HepG2 (cell line): Measurements from ENCODE around the gene PPP1R9B. TPM values are rescaled to one million over a fixed set of nuclear protein-coding genes. Genes with fewer than 3 reads are reported as not detected.

Experiments
- DNMT3B ChIP-seq: conservative IDR thresholded peaks from 2 replicates; pipeline ENCODE4 v1.6.1; 2016; ENCODE audit warnings: missing biosample characterization, control low read depth
- JUND ChIP-seq: sonication (generic); formaldehyde crosslinking; IDR thresholded peaks from 2 replicates; pipeline ENCODE4 v1.8.0; 2022; ENCODE audit warnings: mild to moderate bottlenecking, missing genetic modification reagents
- KDM2A ChIP-seq: sonication (generic); formaldehyde crosslinking; IDR thresholded peaks from 2 replicates; pipeline ENCODE4 v1.4.0; 2020; ENCODE audit warnings: low read depth, missing genetic modification reagents, borderline replicate concordance
- KLF16 ChIP-seq, 2 experiments: sonication (generic) in 1 of 2; formaldehyde crosslinking in 1 of 2; IDR thresholded peaks; 2 replicates each; pipeline versions ENCODE4 v1.6.1 to v1.8.0; 2016 to 2023; ENCODE audit warnings: missing genetic modification reagents in 2 of 2, missing compliant biosample characterization in 1 of 2
- MTA1 ChIP-seq: sonication (generic); formaldehyde crosslinking; IDR thresholded peaks from 2 replicates; pipeline ENCODE4 v1.4.0; 2020; ENCODE audit warnings: missing genetic modification reagents, mild to moderate bottlenecking, borderline replicate concordance
- NR2F2 ChIP-seq: IDR thresholded peaks from 2 replicates; pipeline ENCODE4 v1.6.1; 2012; ENCODE audit warnings: low read depth, inconsistent platforms, borderline replicate concordance
- RXRA ChIP-seq: sonication (generic); formaldehyde crosslinking; IDR thresholded peaks from 2 replicates; pipeline ENCODE4 v1.5.1; 2020; ENCODE audit warnings: missing genetic modification reagents
- SOX13 ChIP-seq, 3 experiments: fragments of 450-650 bp in 1 of 3; sonication (generic) in 1 of 3; formaldehyde crosslinking in 1 of 3; IDR thresholded peaks in 2 of 3; conservative IDR thresholded peaks in 1 of 3; 2 replicates each; pipeline versions ENCODE4 v1.5.0 to v1.6.1; 2016 to 2020; ENCODE audit warnings: antibody characterized with exemption in 1 of 3, mild to moderate bottlenecking in 1 of 3, missing compliant biosample characterization in 1 of 3, missing genetic modification reagents in 1 of 3, moderate library complexity in 1 of 3
- TBX3 ChIP-seq: fragments of 450-650 bp; IDR thresholded peaks from 2 replicates; pipeline ENCODE4 v1.6.1; 2017; ENCODE audit warnings: antibody characterized with exemption, mild to moderate bottlenecking, inconsistent platforms, borderline replicate concordance
- ZFY ChIP-seq: sonication (generic); formaldehyde crosslinking; IDR thresholded peaks from 2 replicates; pipeline ENCODE4 v1.4.0; 2020; ENCODE audit warnings: missing genetic modification reagents
- ZNF569 ChIP-seq: sonication (generic); formaldehyde crosslinking; IDR thresholded peaks from 2 replicates; pipeline ENCODE4 v1.5.0; 2020; ENCODE audit warnings: mild to moderate bottlenecking, missing genetic modification reagents, moderate library complexity, borderline replicate concordance
- ZSCAN25 ChIP-seq: sonication (generic); formaldehyde crosslinking; IDR thresholded peaks from 2 replicates; pipeline ENCODE4 v1.8.0; 2022; ENCODE audit warnings: mild to moderate bottlenecking, missing genetic modification reagents
- ZSCAN31 ChIP-seq: sonication (generic); formaldehyde crosslinking; IDR thresholded peaks from 2 replicates; pipeline ENCODE4 v1.5.0; 2020; ENCODE audit warnings: low read depth, mild to moderate bottlenecking, missing genetic modification reagents
- polyA plus RNA-seq, 8 experiments: library from polyadenylated mRNA; depleted of rRNA in 3 of 8; stranded (reverse) in 7 of 8; unstranded in 1 of 8; fragments of >200 nt; fragmentation: Illumina TruSeq in 4 of 8; extraction: Trizol in 4 of 8; gene quantifications; 2 replicates each; pipeline versions ENCODE4 v1.2.1 to v1.2.3, GENCODE V29; 2011 to 2016; ENCODE audit warnings: low read depth in 4 of 8, missing spikeins in 1 of 8, mixed read lengths in 1 of 8; ENCODE audit not compliant: insufficient read depth in 1 of 8
- total RNA-seq, 5 experiments: library from RNA; depleted of rRNA; stranded (reverse); fragments of >200 nt; fragmentation: Illumina TruSeq; extraction: Trizol; gene quantifications; 2 replicates each; pipeline ENCODE4 v1.2.3, GENCODE V29; 2016; ENCODE audit warnings: low read depth in 1 of 5
- TF ChIP-seq, protein P1 (sequence below): sonication (generic); formaldehyde crosslinking; IDR thresholded peaks from 2 replicates; pipeline ENCODE4 v1.5.1; 2020; ENCODE audit warnings: mild to moderate bottlenecking, missing genetic modification reagents, borderline replicate concordance
- TF ChIP-seq, protein P2 (sequence below): IDR thresholded peaks from 2 replicates; pipeline ENCODE4 v1.6.1; 2016; ENCODE audit warnings: missing genetic modification reagents, missing compliant biosample characterization
- TF ChIP-seq, protein P3 (sequence below): IDR thresholded peaks from 2 replicates; pipeline ENCODE4 v1.6.1; 2016; ENCODE audit warnings: mild to moderate bottlenecking
- TF ChIP-seq, protein P4 (sequence below): sonication (generic); formaldehyde crosslinking; IDR thresholded peaks from 2 replicates; pipeline ENCODE4 v1.5.0; 2020; ENCODE audit warnings: missing genetic modification reagents
- TF ChIP-seq, protein P5 (sequence below): sonication (generic); formaldehyde crosslinking; IDR thresholded peaks from 2 replicates; pipeline ENCODE4 v1.4.0; 2020; ENCODE audit warnings: missing genetic modification reagents

Gene PPP1R9B
- total and polyA plus RNA-seq, 2 of the 13 experiments (the other 11 are each of a cell fraction or from before 2014, with no cell fraction given): 9.4 to 15.8 TPM

DNA sequence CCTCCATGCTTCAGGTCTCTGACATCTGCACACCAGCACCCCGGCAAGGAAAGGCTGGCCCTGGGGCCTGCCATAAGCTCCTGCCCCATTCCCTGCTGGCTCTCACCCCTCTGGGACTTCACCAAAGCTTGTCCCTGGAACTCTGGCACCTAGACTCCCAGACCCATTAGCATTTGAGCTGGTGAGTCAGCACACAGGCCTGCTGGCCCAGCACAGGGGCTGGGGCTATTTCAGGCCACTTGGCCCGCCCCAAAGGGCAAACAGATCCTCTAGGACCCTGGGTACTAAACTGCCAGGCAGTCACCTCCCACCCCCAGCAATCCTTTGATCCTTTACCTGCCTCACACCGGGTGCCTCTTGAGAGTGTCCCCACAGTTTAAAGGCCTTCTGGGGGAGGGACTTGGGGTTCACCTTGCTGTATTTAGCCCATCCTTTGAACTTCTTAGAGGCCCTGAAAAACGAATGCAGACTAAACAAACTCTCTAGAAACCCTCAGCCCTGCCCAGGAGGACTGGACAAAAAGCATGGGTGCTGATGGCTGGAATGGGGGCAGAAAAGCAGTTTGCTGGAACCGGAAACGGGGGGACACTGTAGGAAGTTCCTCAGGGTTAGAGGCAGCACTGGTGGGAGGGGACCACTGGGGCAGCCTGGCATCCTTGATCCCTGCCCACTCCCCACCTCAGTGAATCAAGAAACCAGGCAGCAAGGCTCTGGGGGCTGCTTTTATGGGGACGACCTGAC, 17.3 kb downstream of the PPP1R9B start (continued):
- TF ChIP-seq, protein P1, sequence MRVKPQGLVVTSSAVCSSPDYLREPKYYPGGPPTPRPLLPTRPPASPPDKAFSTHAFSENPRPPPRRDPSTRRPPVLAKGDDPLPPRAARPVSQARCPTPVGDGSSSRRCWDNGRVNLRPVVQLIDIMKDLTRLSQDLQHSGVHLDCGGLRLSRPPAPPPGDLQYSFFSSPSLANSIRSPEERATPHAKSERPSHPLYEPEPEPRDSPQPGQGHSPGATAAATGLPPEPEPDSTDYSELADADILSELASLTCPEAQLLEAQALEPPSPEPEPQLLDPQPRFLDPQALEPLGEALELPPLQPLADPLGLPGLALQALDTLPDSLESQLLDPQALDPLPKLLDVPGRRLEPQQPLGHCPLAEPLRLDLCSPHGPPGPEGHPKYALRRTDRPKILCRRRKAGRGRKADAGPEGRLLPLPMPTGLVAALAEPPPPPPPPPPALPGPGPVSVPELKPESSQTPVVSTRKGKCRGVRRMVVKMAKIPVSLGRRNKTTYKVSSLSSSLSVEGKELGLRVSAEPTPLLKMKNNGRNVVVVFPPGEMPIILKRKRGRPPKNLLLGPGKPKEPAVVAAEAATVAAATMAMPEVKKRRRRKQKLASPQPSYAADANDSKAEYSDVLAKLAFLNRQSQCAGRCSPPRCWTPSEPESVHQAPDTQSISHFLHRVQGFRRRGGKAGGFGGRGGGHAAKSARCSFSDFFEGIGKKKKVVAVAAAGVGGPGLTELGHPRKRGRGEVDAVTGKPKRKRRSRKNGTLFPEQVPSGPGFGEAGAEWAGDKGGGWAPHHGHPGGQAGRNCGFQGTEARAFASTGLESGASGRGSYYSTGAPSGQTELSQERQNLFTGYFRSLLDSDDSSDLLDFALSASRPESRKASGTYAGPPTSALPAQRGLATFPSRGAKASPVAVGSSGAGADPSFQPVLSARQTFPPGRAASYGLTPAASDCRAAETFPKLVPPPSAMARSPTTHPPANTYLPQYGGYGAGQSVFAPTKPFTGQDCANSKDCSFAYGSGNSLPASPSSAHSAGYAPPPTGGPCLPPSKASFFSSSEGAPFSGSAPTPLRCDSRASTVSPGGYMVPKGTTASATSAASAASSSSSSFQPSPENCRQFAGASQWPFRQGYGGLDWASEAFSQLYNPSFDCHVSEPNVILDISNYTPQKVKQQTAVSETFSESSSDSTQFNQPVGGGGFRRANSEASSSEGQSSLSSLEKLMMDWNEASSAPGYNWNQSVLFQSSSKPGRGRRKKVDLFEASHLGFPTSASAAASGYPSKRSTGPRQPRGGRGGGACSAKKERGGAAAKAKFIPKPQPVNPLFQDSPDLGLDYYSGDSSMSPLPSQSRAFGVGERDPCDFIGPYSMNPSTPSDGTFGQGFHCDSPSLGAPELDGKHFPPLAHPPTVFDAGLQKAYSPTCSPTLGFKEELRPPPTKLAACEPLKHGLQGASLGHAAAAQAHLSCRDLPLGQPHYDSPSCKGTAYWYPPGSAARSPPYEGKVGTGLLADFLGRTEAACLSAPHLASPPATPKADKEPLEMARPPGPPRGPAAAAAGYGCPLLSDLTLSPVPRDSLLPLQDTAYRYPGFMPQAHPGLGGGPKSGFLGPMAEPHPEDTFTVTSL: peak; percentile 48; the same call in 1 of the 2 replicates
- TF ChIP-seq SOX13 (IDR thresholded peaks at IDR 0.05): no peak
- peak in 1 of 2 experiments; percentile 29; a peak in 1 of 4 replicates for TF ChIP-seq SOX13 (CRISPR knock-in tag; conservative IDR thresholded peaks at IDR 0.05 in 1 of 2, IDR thresholded peaks at IDR 0.05 in 1 of 2)
- peak; percentile 61; the same call in 1 of the 2 replicates for TF ChIP-seq DNMT3B (CRISPR knock-in tag)
- TF ChIP-seq KLF16 (CRISPR knock-in tag; IDR thresholded peaks at IDR 0.05): no peak
- TF ChIP-seq, protein P2, sequence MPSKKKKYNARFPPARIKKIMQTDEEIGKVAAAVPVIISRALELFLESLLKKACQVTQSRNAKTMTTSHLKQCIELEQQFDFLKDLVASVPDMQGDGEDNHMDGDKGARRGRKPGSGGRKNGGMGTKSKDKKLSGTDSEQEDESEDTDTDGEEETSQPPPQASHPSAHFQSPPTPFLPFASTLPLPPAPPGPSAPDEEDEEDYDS: 0 out of 2 replicates have a peak, but pooled peaks have one; percentile 28
- peak; percentile 64; the same call in 1 of the 2 replicates for TF ChIP-seq TBX3
- TF ChIP-seq, protein P3, sequence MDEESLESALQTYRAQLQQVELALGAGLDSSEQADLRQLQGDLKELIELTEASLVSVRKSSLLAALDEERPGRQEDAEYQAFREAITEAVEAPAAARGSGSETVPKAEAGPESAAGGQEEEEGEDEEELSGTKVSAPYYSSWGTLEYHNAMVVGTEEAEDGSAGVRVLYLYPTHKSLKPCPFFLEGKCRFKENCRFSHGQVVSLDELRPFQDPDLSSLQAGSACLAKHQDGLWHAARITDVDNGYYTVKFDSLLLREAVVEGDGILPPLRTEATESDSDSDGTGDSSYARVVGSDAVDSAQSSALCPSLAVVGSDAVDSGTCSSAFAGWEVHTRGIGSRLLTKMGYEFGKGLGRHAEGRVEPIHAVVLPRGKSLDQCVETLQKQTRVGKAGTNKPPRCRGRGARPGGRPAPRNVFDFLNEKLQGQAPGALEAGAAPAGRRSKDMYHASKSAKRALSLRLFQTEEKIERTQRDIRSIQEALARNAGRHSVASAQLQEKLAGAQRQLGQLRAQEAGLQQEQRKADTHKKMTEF (CRISPR knock-in tag): peak; percentile 59; the same call in 1 of the 2 replicates
- 0 out of 2 replicates have a peak, but pooled peaks have one; percentile 60 for TF ChIP-seq JUND (CRISPR knock-in tag)
- peak; percentile 56; the same call in 1 of the 2 replicates for TF ChIP-seq ZFY (CRISPR knock-in tag)
- TF ChIP-seq, protein P4, sequence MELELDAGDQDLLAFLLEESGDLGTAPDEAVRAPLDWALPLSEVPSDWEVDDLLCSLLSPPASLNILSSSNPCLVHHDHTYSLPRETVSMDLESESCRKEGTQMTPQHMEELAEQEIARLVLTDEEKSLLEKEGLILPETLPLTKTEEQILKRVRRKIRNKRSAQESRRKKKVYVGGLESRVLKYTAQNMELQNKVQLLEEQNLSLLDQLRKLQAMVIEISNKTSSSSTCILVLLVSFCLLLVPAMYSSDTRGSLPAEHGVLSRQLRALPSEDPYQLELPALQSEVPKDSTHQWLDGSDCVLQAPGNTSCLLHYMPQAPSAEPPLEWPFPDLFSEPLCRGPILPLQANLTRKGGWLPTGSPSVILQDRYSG (CRISPR knock-in tag): no peak
- peak; percentile 52; the same call in 1 of the 2 replicates for TF ChIP-seq NR2F2
- TF ChIP-seq ZNF569 (CRISPR knock-in tag): no peak
- TF ChIP-seq, protein P5, sequence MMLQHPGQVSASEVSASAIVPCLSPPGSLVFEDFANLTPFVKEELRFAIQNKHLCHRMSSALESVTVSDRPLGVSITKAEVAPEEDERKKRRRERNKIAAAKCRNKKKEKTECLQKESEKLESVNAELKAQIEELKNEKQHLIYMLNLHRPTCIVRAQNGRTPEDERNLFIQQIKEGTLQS (CRISPR knock-in tag): peak; percentile 80
- TF ChIP-seq MTA1 (CRISPR knock-in tag): peak; percentile 57; the same call in 1 of the 2 replicates
- TF ChIP-seq ZSCAN25 (CRISPR knock-in tag): no peak
- TF ChIP-seq KDM2A: peak; percentile 69
- peak; percentile 95 for TF ChIP-seq RXRA
- TF ChIP-seq ZSCAN31: no peak
